ENCODE data around the gene PIK3CA.

DNA sequence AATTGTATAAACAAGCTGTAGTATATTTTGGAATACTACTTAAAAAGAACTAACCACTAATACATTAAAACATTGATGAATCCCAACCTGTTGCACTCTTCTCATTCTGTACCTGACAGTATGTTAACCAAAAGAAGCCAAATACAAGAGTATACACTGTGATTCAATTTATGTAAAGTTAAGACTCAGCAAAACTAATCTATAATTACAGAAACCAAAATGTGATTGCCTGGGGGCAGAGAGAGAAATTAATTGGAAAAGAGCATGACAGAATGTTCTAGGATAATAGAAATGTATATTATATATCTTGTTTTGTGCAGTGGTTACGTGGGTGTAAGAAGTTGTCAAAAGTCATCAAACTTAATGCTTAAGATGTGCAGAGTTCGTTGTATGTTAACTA is 31.1 kb downstream of the PIK3CA start:
- TF ChIP-seq, protein P1, sequence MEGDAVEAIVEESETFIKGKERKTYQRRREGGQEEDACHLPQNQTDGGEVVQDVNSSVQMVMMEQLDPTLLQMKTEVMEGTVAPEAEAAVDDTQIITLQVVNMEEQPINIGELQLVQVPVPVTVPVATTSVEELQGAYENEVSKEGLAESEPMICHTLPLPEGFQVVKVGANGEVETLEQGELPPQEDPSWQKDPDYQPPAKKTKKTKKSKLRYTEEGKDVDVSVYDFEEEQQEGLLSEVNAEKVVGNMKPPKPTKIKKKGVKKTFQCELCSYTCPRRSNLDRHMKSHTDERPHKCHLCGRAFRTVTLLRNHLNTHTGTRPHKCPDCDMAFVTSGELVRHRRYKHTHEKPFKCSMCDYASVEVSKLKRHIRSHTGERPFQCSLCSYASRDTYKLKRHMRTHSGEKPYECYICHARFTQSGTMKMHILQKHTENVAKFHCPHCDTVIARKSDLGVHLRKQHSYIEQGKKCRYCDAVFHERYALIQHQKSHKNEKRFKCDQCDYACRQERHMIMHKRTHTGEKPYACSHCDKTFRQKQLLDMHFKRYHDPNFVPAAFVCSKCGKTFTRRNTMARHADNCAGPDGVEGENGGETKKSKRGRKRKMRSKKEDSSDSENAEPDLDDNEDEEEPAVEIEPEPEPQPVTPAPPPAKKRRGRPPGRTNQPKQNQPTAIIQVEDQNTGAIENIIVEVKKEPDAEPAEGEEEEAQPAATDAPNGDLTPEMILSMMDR (conservative IDR thresholded peaks at IDR 0.05; ENCODE audit: low read depth, low read length): no peak
- TF ChIP-seq EZH2phosphoT487 (IDR thresholded peaks at IDR 0.05; ENCODE audit: borderline replicate concordance, low read length): no peak
